Right lobe of liver (tissue), 4 donors: ENCODE measurements around the gene SRRM4.

Experiments
- CTCF ChIP-seq, 4 donors: fragments of 200-600 bp in 3 of 4; fragments of 450-650 bp in 1 of 4; IDR thresholded peaks; one replicate each; pipeline versions ENCODE4 v1.5.1 to v1.8.0; 2016 to 2022; ENCODE audit warnings: antibody characterized with exemption in 4 of 4, mild to moderate bottlenecking in 2 of 4
- POLR2A ChIP-seq: fragments of 450-650 bp; IDR thresholded peaks from one replicate; pipeline ENCODE4 v1.6.1; 2017; ENCODE audit warnings: antibody characterized with exemption, mild to moderate bottlenecking
- donor health status: DM: no; HTN: no; CAD: no.
- donor health status: DM: no; HTN: no; CAD: no.
- donor health status: DM: no; HTN: yes; CAD: no.

DNA sequence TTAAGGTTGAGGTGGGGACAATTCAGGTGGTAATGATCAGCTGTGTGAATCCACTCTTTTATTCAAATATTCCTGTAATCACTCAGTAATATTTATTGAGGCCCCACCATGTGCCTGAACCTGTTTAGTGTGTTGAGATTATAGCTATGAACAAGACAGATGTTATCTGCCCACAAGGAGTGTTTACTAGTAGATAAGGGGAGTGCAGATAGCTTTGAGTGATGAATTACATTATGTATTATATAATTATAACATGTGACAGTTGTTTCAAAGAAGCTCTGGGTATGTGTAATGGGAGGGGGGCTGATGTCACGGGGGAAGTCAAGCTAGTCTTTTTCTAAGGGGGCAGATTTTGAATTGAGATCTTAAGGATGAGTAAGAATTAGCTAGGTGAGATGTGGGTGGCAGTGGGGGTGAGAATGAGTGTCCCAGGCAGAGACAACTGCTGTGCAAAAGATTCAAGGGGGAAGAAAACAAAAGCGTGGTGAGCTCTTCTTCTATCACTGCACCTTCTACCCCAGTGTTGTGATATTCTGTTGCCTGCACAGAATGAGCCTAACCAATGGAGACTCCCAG, 21.3 kb upstream of the SRRM4 start:
- no peak for TF ChIP-seq CTCF (IDR thresholded peaks at IDR 0.05)
- no peak for TF ChIP-seq POLR2A
